Keratinocyte (primary cell): ENCODE results near the gene KRTAP21-3. TPM values are rescaled to one million over a fixed set of nuclear protein-coding genes. Genes with fewer than 3 reads are reported as not detected.
A peak's percentile ranks its signal among the peaks of the same experiment; 100 is the strongest.

ENCODE experiments used
- DNase-seq: peaks from one replicate; pipeline ENCODE4 v3.0.0-alpha.2; 2011; ENCODE audit warnings: low read depth, missing footprints, low spot score
- FAIRE-seq: peaks from 2 replicates; lab custom pipeline; 2011; peaks lifted over from hg19 to GRCh38; lab: Jason Lieb, UNC
- H2AFZ ChIP-seq: 2 replicates; pipeline ENCODE4 v1.6.0; 2012; ENCODE audit warnings: low read length, control low read depth, inconsistent platforms; ENCODE audit not compliant: control insufficient read depth
- H3K27ac ChIP-seq: 2 replicates; pipeline ENCODE4 v1.5.1; 2011; ENCODE audit warnings: low read length; ENCODE audit not compliant: control insufficient read depth, insufficient read depth
- H3K27me3 ChIP-seq: 3 replicates; pipeline ENCODE4 v1.6.0; 2011; ENCODE audit warnings: low read length; ENCODE audit not compliant: control insufficient read depth, insufficient read depth; ENCODE audit errors: extremely low read depth
- H3K36me3 ChIP-seq, 2 experiments: 2 replicates in 1 of 2; 3 replicates in 1 of 2; pipeline ENCODE4 v1.5.1; 2011; ENCODE audit warnings: low read length in 2 of 2, mild to moderate bottlenecking in 1 of 2; ENCODE audit not compliant: control insufficient read depth in 2 of 2, insufficient read depth in 2 of 2; ENCODE audit errors: extremely low read depth in 1 of 2
- H3K4me1 ChIP-seq: 3 replicates; pipeline ENCODE4 v1.5.1; 2011; ENCODE audit warnings: low read length; ENCODE audit not compliant: control insufficient read depth, insufficient read depth; ENCODE audit errors: extremely low read depth
- H3K4me2 ChIP-seq: 3 replicates; pipeline ENCODE4 v1.6.0; 2011; ENCODE audit warnings: low read depth, low read length; ENCODE audit not compliant: control insufficient read depth, insufficient read depth; ENCODE audit errors: extremely low read depth
- H3K4me3 ChIP-seq, 3 experiments: fragments of 200-600 bp in 1 of 3; sonication (generic) in 1 of 3; 2 replicates in 2 of 3; 3 replicates in 1 of 3; pipeline ENCODE4 v1.5.1; 2011 to 2016; ENCODE audit warnings: low read length in 3 of 3, mild to moderate bottlenecking in 3 of 3, control low read depth in 2 of 3, inconsistent platforms in 1 of 3, low read depth in 1 of 3, mixed read lengths in 1 of 3, mixed run types in 1 of 3, moderate library complexity in 1 of 3; ENCODE audit not compliant: control insufficient read depth in 2 of 3, insufficient read depth in 2 of 3; ENCODE audit errors: extremely low read depth in 1 of 3
- H3K79me2 ChIP-seq: 2 replicates; pipeline ENCODE4 v1.6.0; 2012; ENCODE audit warnings: low read length; ENCODE audit not compliant: control insufficient read depth, insufficient read depth
- H3K9ac ChIP-seq: 3 replicates; pipeline ENCODE4 v1.6.0; 2011; ENCODE audit warnings: low read length; ENCODE audit not compliant: control insufficient read depth, insufficient read depth; ENCODE audit errors: extremely low read depth
- H3K9me1 ChIP-seq: 3 replicates; pipeline ENCODE4 v1.6.0; 2011; ENCODE audit warnings: low read length; ENCODE audit not compliant: control insufficient read depth, insufficient read depth; ENCODE audit errors: extremely low read depth
- H3K9me3 ChIP-seq: 2 replicates; pipeline ENCODE4 v1.5.1; 2012; ENCODE audit warnings: low read depth, low read length; ENCODE audit not compliant: control insufficient read depth
- H4K20me1 ChIP-seq: 3 replicates; pipeline ENCODE4 v1.6.0; 2011; ENCODE audit warnings: low read length; ENCODE audit not compliant: control insufficient read depth, insufficient read depth; ENCODE audit errors: extremely low read depth
- EZH2 ChIP-seq: IDR thresholded peaks from one replicate; pipeline ENCODE4 v1.6.1; 2012; ENCODE audit warnings: inconsistent platforms, mild to moderate bottlenecking, low read length, moderate library complexity
- dilution Hi-C: fragments of 300-500 bp; cut with MboI; formaldehyde crosslinking; loops from one replicate; pipeline ENCODE4 v1.7.0; 2020; ENCODE audit warnings: low sequenced_read_pairs; ENCODE audit not compliant: extremely low pct_ligation_motif_present
- polyA plus RNA-seq, 5 experiments: library from polyadenylated mRNA; depleted of rRNA in 3 of 5; stranded (reverse) in 3 of 5; stranded (forward) in 1 of 5; unstranded in 1 of 5; fragments of >200 nt; gene quantifications; 1 replicate in 1 of 5; 2 replicates in 3 of 5; 3 replicates in 1 of 5; pipeline versions ENCODE4 v1.2.1 to v1.2.3, GENCODE V29; 2011 to 2012; ENCODE audit warnings: missing spikeins in 2 of 5, low read depth in 1 of 5, low replicate concordance in 1 of 5
- TF ChIP-seq, protein P1 (sequence below), 3 experiments: IDR thresholded peaks in 1 of 3; conservative IDR thresholded peaks in 1 of 3; optimal IDR thresholded peaks in 1 of 3; 2 replicates in 2 of 3; 3 replicates in 1 of 3; pipeline versions ENCODE3 to v1.5.1; 2011; ENCODE audit warnings: low read length in 3 of 3, mild to moderate bottlenecking in 3 of 3, moderate library complexity in 2 of 3, control low read depth in 1 of 3, inconsistent platforms in 1 of 3; ENCODE audit not compliant: insufficient read depth in 2 of 3; ENCODE audit errors: extremely low read depth in 1 of 3

The KRTAP21-3 gene
- polyA plus RNA-seq, 1 donor (not counting 4 experiments of a cell fraction or from before 2014, with no cell fraction given) = not detected

DNA sequence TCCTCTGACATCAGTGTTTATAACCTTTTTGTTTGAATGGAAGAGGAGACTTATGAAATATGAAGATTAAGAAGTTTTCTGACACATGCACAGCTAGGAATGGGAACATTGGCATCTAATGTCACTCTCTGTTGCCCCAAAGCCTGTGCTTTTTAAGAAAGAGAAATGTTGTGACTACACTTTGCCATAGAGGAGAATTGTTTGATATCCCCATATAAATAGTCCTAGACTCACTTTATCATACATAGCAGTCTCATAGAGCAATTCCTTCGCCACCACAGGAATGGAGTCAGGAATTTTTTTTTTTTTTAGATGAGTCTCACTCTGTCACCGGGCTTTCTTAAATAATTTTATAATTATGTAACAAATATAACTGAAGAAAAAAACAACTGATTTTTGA, 1.5 kb downstream of the KRTAP21-3 start:
- H4K20me1 ChIP-seq = no peaks in the 10 kb centered on the region

DNA sequence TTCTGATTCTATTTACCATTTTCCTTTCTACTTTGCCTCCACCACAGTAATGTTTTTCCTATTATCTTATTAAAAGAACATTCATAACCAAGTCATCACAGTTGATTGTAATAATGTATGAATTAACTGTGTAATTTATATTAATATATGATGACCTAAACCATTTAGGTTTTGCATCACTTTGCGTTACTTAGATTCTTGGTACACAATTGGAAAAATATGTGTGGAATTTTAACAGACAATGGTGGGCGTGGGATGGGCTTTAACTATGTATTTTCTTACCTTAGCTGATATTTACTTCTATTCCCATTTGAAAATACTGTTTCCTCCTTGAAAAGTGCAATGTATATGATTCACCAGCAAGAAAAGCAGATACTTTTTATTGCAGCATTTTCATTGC, 3.6 kb downstream of the KRTAP21-3 start:
- no peaks in the 10 kb centered on the region for H4K20me1 ChIP-seq
- H3K9me3 ChIP-seq = no peaks in the 10 kb centered on the region
- H3K4me1 ChIP-seq = peaks cover 27% of the 10 kb centered on the region
- no peaks in the 10 kb centered on the region for H3K9me1 ChIP-seq
- peak; percentile 33 for DNase-seq
- no peak for FAIRE-seq
- dilution Hi-C loops = no loop called here
- peak overlapping the region; percentile 39 for H3K9ac ChIP-seq
- H3K4me3 ChIP-seq = no peak overlapping the region
- H2AFZ ChIP-seq = peak overlapping the region; percentile 4
- no peaks in the 10 kb centered on the region for H3K79me2 ChIP-seq
- no peaks in the 10 kb centered on the region for H3K27me3 ChIP-seq
- no peaks in the 10 kb centered on the region for H3K36me3 ChIP-seq
- peak overlapping the region; percentile 70 for H3K27ac ChIP-seq
- peak overlapping the region; percentile 6 for H3K4me2 ChIP-seq
- no peak for TF ChIP-seq EZH2
- TF ChIP-seq, protein P1, sequence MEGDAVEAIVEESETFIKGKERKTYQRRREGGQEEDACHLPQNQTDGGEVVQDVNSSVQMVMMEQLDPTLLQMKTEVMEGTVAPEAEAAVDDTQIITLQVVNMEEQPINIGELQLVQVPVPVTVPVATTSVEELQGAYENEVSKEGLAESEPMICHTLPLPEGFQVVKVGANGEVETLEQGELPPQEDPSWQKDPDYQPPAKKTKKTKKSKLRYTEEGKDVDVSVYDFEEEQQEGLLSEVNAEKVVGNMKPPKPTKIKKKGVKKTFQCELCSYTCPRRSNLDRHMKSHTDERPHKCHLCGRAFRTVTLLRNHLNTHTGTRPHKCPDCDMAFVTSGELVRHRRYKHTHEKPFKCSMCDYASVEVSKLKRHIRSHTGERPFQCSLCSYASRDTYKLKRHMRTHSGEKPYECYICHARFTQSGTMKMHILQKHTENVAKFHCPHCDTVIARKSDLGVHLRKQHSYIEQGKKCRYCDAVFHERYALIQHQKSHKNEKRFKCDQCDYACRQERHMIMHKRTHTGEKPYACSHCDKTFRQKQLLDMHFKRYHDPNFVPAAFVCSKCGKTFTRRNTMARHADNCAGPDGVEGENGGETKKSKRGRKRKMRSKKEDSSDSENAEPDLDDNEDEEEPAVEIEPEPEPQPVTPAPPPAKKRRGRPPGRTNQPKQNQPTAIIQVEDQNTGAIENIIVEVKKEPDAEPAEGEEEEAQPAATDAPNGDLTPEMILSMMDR (optimal IDR thresholded peaks at IDR 0.05 in 1 of 3, IDR thresholded peaks at IDR 0.05 in 1 of 3, conservative IDR thresholded peaks at IDR 0.05 in 1 of 3; ENCODE audit: extremely low read depth in 1 of 3, insufficient read depth in 2 of 3, low read length in 3 of 3) = no peak

More for the DNA sequence above, 1.5 kb downstream of the KRTAP21-3 start:
- H3K79me2 ChIP-seq = no peaks in the 10 kb centered on the region
- TF ChIP-seq EZH2 = no peak
- H2AFZ ChIP-seq = no peak overlapping the region
- H3K36me3 ChIP-seq = no peaks in the 10 kb centered on the region
- no peaks in the 10 kb centered on the region for H3K9me1 ChIP-seq
- H3K4me2 ChIP-seq = no peak overlapping the region
- peak overlapping the region; percentile 81 for H3K27ac ChIP-seq
- dilution Hi-C loops = no loop called here
- peaks cover 27% of the 10 kb centered on the region for H3K4me1 ChIP-seq
- H3K9me3 ChIP-seq = no peaks in the 10 kb centered on the region
- no peak overlapping the region for H3K9ac ChIP-seq
- no peak for FAIRE-seq
- no peak for DNase-seq
- no peaks in the 10 kb centered on the region for H3K27me3 ChIP-seq
- H3K4me3 ChIP-seq = no peak overlapping the region

DNA sequence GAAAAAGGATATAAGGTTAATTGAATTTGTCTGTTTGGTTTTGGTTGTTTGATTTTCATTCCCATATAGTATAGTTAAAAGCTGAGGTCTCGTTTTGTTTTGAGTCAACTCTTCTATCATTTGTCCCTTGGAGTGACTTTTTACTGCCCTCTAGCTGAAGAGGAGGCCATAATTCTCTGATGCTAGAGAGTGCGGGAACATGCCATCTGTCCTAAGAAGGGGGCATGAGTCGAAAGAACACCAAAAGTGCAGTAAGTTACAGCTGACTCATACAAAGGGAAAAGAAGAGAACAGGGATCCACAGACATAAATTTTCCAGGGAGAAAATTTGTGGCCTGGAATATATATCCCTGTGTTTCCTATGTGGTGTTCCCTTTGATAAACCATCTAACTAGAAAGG, 4.1 kb downstream of the KRTAP21-3 start:
- DNase-seq = no peak
- H3K9me1 ChIP-seq = no peaks in the 10 kb centered on the region
- peak overlapping the region; percentile 6 for H3K4me2 ChIP-seq
- no peaks in the 10 kb centered on the region for H3K27me3 ChIP-seq
- H3K36me3 ChIP-seq = no peaks in the 10 kb centered on the region
- H3K4me3 ChIP-seq = no peak overlapping the region
- H4K20me1 ChIP-seq = no peaks in the 10 kb centered on the region
- no peaks in the 10 kb centered on the region for H3K9me3 ChIP-seq
- peak overlapping the region; percentile 39 for H3K9ac ChIP-seq
- H3K27ac ChIP-seq = peak overlapping the region; percentile 70
- no peak for TF ChIP-seq EZH2
- TF ChIP-seq, protein P1 (optimal IDR thresholded peaks at IDR 0.05 in 1 of 3, IDR thresholded peaks at IDR 0.05 in 1 of 3, conservative IDR thresholded peaks at IDR 0.05 in 1 of 3; ENCODE audit: extremely low read depth in 1 of 3, insufficient read depth in 2 of 3, low read length in 3 of 3) = no peak
- no peaks in the 10 kb centered on the region for H3K79me2 ChIP-seq
- peaks cover 25% of the 10 kb centered on the region for H3K4me1 ChIP-seq
- H2AFZ ChIP-seq = peak overlapping the region; percentile 4
- dilution Hi-C loops = no loop called here
- FAIRE-seq = no peak
